OCI-LY7 (cell line): ENCODE measurements around the gene GAS7.

Source experiments
- EZH2phosphoT487 ChIP-seq: fragments of 200-600 bp; sonication (generic); IDR thresholded peaks from 2 replicates; pipeline ENCODE4 v1.6.1; 2018; ENCODE audit warnings: low read depth, borderline replicate concordance, mild to moderate bottlenecking, mixed run types, antibody characterized with exemption, low read length, moderate library complexity, mixed read lengths
- TF ChIP-seq, protein P1 (sequence below): fragments of 200-600 bp; sonication (generic); conservative IDR thresholded peaks from 2 replicates; pipeline ENCODE4 v1.5.1; 2014; ENCODE audit warnings: mild to moderate bottlenecking, antibody characterized with exemption, low read length, moderate library complexity, mixed read lengths

DNA sequence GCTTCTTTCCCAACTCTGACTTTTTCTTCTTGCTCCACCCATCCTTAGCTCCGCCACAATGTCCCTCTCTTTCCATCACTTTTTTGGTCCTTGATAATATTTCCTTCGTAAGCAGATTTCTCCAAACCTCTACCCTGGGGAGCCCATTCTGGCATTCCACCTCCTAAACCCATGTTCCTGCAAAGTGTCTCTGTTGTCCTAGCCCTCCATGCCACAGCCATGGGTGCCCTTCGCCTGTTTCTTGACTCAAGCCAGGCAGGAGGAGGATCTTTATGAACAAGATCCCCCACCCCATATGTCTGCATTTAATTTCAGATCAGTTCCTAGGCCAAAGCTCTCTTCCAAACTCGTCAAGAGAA is 42.4 kb downstream of the GAS7 start:
- no peak for TF ChIP-seq EZH2phosphoT487
- TF ChIP-seq, protein P1, sequence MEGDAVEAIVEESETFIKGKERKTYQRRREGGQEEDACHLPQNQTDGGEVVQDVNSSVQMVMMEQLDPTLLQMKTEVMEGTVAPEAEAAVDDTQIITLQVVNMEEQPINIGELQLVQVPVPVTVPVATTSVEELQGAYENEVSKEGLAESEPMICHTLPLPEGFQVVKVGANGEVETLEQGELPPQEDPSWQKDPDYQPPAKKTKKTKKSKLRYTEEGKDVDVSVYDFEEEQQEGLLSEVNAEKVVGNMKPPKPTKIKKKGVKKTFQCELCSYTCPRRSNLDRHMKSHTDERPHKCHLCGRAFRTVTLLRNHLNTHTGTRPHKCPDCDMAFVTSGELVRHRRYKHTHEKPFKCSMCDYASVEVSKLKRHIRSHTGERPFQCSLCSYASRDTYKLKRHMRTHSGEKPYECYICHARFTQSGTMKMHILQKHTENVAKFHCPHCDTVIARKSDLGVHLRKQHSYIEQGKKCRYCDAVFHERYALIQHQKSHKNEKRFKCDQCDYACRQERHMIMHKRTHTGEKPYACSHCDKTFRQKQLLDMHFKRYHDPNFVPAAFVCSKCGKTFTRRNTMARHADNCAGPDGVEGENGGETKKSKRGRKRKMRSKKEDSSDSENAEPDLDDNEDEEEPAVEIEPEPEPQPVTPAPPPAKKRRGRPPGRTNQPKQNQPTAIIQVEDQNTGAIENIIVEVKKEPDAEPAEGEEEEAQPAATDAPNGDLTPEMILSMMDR: no peak
